GM12878 (cell line): ENCODE measurements around the gene RPL5.

Experiments
- CBX5 ChIP-seq: sonication (generic); IDR thresholded peaks from 2 replicates; pipeline ENCODE4 v1.6.1; 2016; ENCODE audit warnings: low read depth, moderate library complexity, mild to moderate bottlenecking, inconsistent platforms
- EGR1 ChIP-seq, 2 experiments: IDR thresholded peaks; 1 replicate in 1 of 2; 2 replicates in 1 of 2; pipeline ENCODE4 v1.6.1; 2011 to 2012; ENCODE audit warnings: low read depth in 2 of 2, low read length in 2 of 2, borderline replicate concordance in 1 of 2, mild to moderate bottlenecking in 1 of 2, moderate library complexity in 1 of 2
- KAT2A ChIP-seq: conservative IDR thresholded peaks from 2 replicates; pipeline ENCODE4 v1.6.1; 2011; ENCODE audit warnings: low read depth, low read length; ENCODE audit not compliant: control insufficient read depth
- MYC ChIP-seq: IDR thresholded peaks from 2 replicates; pipeline ENCODE4 v1.6.1; 2011; ENCODE audit warnings: mild to moderate bottlenecking, low read length, moderate library complexity, inconsistent platforms; ENCODE audit not compliant: insufficient read depth, insufficient replicate concordance, insufficient read length, severe bottlenecking
- NFYB ChIP-seq: IDR thresholded peaks from 2 replicates; pipeline ENCODE4 v1.6.1; 2011; ENCODE audit warnings: low read depth, mild to moderate bottlenecking, low read length, improper control_type of control experiment, moderate library complexity; ENCODE audit not compliant: insufficient read depth
- RFX5 ChIP-seq: IDR thresholded peaks from 2 replicates; pipeline ENCODE4 v1.6.1; 2011; ENCODE audit warnings: low read depth, low read length, improper control_type of control experiment
- SP1 ChIP-seq: IDR thresholded peaks from one replicate; pipeline ENCODE4 v1.6.1; 2011; ENCODE audit warnings: low read depth, low read length
- YBX1 ChIP-seq: fragments of 450-650 bp; IDR thresholded peaks from 2 replicates; pipeline ENCODE4 v1.6.1; 2016; ENCODE audit warnings: antibody characterized with exemption
- TF ChIP-seq, protein P1 (sequence below), 3 experiments: IDR thresholded peaks in 2 of 3; conservative IDR thresholded peaks in 1 of 3; 2 replicates each; pipeline ENCODE4 v1.5.1; 2011; ENCODE audit warnings: low read depth in 3 of 3, low read length in 3 of 3, mild to moderate bottlenecking in 3 of 3, control low read depth in 2 of 3, moderate library complexity in 2 of 3, inconsistent platforms in 1 of 3, mixed read lengths in 1 of 3; ENCODE audit not compliant: control insufficient read depth in 2 of 3, insufficient read depth in 1 of 3; ENCODE audit errors: extremely low read depth in 1 of 3

DNA sequence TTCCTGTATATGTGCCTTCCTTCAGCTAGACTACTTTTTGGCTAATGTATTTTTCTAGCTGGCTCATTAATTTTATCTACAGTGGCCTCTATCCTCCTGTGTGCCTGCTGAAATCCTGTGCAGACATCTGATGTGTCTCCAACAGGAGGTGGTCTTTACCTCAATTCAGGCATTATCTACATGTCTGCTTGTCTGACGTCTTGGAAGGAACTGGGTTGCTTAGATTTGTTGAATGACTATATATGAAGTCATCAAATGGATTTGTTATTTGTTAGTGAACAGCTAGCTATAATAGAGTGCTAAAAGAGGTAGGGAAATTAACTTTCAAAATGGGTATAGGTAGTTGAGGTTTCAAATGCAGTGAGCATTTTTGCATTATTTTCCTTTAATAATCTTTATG, 6.7 kb downstream of the RPL5 start:
- TF ChIP-seq EGR1 (IDR thresholded peaks at IDR 0.05; ENCODE audit: borderline replicate concordance in 1 of 2, low read depth in 2 of 2, low read length in 2 of 2) (no peak), SP1 (no peak), KAT2A (no peak), CBX5 (no peak), RFX5 (no peak), NFYB (no peak), MYC (no peak), YBX1 (no peak)
- TF ChIP-seq, protein P1, sequence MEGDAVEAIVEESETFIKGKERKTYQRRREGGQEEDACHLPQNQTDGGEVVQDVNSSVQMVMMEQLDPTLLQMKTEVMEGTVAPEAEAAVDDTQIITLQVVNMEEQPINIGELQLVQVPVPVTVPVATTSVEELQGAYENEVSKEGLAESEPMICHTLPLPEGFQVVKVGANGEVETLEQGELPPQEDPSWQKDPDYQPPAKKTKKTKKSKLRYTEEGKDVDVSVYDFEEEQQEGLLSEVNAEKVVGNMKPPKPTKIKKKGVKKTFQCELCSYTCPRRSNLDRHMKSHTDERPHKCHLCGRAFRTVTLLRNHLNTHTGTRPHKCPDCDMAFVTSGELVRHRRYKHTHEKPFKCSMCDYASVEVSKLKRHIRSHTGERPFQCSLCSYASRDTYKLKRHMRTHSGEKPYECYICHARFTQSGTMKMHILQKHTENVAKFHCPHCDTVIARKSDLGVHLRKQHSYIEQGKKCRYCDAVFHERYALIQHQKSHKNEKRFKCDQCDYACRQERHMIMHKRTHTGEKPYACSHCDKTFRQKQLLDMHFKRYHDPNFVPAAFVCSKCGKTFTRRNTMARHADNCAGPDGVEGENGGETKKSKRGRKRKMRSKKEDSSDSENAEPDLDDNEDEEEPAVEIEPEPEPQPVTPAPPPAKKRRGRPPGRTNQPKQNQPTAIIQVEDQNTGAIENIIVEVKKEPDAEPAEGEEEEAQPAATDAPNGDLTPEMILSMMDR (IDR thresholded peaks at IDR 0.05 in 2 of 3, conservative IDR thresholded peaks at IDR 0.05 in 1 of 3; ENCODE audit: control insufficient read depth in 2 of 3, extremely low read depth in 1 of 3, insufficient read depth in 1 of 3, low read depth in 3 of 3, low read length in 3 of 3), result no peak
